Measurements from ENCODE around the gene PHF3. TPM values are rescaled to one million over a fixed set of nuclear protein-coding genes. Genes with fewer than 3 reads are reported as not detected.
"Not testable (repeated sequence)": the region's sequence is repeated elsewhere in the genome, so short reads cannot be mapped to it uniquely, and the experiment has no call there.

The PHF3 gene
- total and polyA plus RNA-seq, 12 donors = 4.3 to 46.3 (median 39.6) TPM

GRCh38 chr6:63744810-63745209 is 109.2 kb downstream of the PHF3 start:
- TF ChIP-seq, protein P1, sequence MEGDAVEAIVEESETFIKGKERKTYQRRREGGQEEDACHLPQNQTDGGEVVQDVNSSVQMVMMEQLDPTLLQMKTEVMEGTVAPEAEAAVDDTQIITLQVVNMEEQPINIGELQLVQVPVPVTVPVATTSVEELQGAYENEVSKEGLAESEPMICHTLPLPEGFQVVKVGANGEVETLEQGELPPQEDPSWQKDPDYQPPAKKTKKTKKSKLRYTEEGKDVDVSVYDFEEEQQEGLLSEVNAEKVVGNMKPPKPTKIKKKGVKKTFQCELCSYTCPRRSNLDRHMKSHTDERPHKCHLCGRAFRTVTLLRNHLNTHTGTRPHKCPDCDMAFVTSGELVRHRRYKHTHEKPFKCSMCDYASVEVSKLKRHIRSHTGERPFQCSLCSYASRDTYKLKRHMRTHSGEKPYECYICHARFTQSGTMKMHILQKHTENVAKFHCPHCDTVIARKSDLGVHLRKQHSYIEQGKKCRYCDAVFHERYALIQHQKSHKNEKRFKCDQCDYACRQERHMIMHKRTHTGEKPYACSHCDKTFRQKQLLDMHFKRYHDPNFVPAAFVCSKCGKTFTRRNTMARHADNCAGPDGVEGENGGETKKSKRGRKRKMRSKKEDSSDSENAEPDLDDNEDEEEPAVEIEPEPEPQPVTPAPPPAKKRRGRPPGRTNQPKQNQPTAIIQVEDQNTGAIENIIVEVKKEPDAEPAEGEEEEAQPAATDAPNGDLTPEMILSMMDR (IDR thresholded peaks at IDR 0.05) = no peak
- Histone ChIP-seq H3K9me3 (peaks cover 0 to 11% (median 0%) of the 10 kb centered on the region in 11 donors), H3K4me3 (no peak overlapping the region), H3K36me3 (no peaks in the 10 kb centered on the region), H3K27ac (no peak overlapping the region), H3K4me1 (no peaks in the 10 kb centered on the region), H3K27me3 (no peaks in the 10 kb centered on the region)
- intact Hi-C loops (cut with DNase I) = no loop called here
- DNase-seq = no peak
- no peak for ATAC-seq
- 84 to 87% methylated on average over 4 of the region's 4 CpGs for WGBS, 2 donors

DNA sequence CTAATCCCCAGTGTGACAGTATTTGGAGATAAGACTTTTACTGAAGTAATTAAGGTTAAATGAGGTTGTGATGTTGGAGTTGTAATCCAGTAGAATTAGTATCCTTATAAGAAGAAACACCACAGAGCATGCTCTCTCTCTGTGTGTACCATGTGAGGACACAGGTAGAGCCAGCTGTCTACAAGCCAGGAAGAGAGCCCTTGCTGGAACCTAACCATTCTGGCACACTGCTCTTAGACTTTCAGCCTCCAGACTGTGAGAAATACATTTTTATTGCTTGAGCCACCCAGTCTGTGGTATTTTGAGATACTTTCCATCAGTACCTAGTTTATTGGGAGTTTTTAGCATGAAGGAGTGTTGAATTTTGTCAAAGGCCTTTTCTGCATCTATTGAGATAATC is 110.2 kb downstream of the PHF3 start:
- no peak for ATAC-seq
- TF ChIP-seq, protein P1 (IDR thresholded peaks at IDR 0.05) = no peak
- H3K4me3 ChIP-seq = no peak overlapping the region
- H3K27me3 ChIP-seq = no peaks in the 10 kb centered on the region
- H3K4me1 ChIP-seq = no peaks in the 10 kb centered on the region
- H3K9me3 ChIP-seq = peaks cover 0 to 11% (median 0%) of the 10 kb centered on the region in 11 donors
- peaks cover 0 to 5% (median 0%) of the 10 kb centered on the region in 9 donors for H3K36me3 ChIP-seq
- DNase-seq = no peak
- intact Hi-C loops (cut with DNase I) = no loop called here
- H3K27ac ChIP-seq = no peak overlapping the region

DNA sequence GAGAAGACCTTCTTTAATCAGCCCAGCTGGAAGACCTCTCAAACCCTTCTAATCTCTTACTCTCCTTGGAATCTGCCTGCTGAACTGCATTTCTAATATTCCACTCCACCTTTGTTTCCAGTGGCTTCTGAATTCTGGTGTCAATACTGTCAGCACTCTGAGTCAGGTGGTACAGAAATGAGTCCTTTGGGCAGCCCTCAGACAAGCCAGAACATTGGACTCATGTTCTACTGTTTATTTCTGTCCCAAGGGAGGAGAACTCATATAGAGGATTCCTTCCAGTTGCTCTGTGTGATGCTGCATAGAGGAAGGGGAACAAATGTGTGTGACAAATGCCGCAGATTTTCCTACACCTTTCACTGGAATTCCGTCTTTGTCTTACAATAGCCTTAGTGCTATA is 114.8 kb downstream of the PHF3 start:
- ATAC-seq = no peak
- TF ChIP-seq, protein P1 (IDR thresholded peaks at IDR 0.05) = no peak
- Histone ChIP-seq H3K4me3 (no peak overlapping the region), H3K36me3 (peaks cover 0 to 5% (median 0%) of the 10 kb centered on the region in 9 donors), H3K4me1 (no peaks in the 10 kb centered on the region), H3K27ac (no peak overlapping the region), H3K27me3 (no peaks in the 10 kb centered on the region), H3K9me3 (peaks cover 0 to 12% (median 0%) of the 10 kb centered on the region in 11 donors)
- intact Hi-C loops (cut with DNase I) = no loop called here
- DNase-seq = no peak
- 90 to 91% methylated on average over 2 of the region's 2 CpGs for WGBS, 2 donors

GRCh38 chr6:63757275-63757674 is 121.7 kb downstream of the PHF3 start:
- H3K4me3 ChIP-seq; DNase-seq; ATAC-seq; intact Hi-C loops (cut with DNase I); H3K27ac ChIP-seq; H3K4me1 ChIP-seq; H3K27me3 ChIP-seq; H3K36me3 ChIP-seq: not testable (repeated sequence)
- H3K9me3 ChIP-seq = peaks cover 0 to 20% (median 8%) of the 10 kb centered on the region in 11 donors

DNA sequence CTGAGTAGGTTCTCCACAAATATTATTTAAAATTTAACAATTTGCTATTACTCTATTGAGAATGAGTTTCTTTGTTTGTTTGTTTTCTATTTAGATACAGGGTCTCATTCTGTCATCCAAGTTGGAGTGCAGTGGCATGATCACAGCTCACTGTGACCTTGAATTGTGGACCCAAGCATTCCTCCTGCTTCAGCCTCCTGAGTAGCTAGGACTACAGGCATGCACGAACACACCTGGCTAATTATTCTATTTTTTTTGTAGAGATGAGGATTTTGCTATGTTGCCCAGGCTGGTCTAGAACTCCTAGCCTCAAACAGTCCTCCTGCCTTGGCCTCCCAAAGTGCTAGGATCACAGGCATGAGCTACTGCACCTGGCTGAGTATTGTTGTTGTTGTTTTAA is 122.2 kb downstream of the PHF3 start:
- no peak overlapping the region for H3K4me3 ChIP-seq
- peaks cover 0 to 3% (median 0%) of the 10 kb centered on the region in 7 donors for H3K27me3 ChIP-seq
- no peaks in the 10 kb centered on the region for H3K36me3 ChIP-seq
- H3K9me3 ChIP-seq = peaks cover 0 to 20% (median 8%) of the 10 kb centered on the region in 11 donors
- TF ChIP-seq, protein P1 (IDR thresholded peaks at IDR 0.05) = no peak
- no peak for ATAC-seq
- no peak overlapping the region for H3K27ac ChIP-seq
- DNase-seq = no peak
- H3K4me1 ChIP-seq = no peaks in the 10 kb centered on the region
- 81 to 86% methylated on average over 1 of the region's 1 CpG for whole genome bisulfite sequencing, 2 donors
- intact Hi-C loops (cut with DNase I) = no loop called here
